PC-3 (cell line): Measurements from ENCODE around the gene PHF24.
A peak's percentile ranks its signal among the peaks of the same experiment; 100 is the strongest.

ENCODE experiments used
- CTCF ChIP-seq: fragments of 300-600 bp; sonication (generic); conservative IDR thresholded peaks from 2 replicates; pipeline ENCODE4 v1.5.1; 2017; ENCODE audit warnings: antibody characterized with exemption, low read depth, mild to moderate bottlenecking, low read length
- EZH2 ChIP-seq: fragments of 300-600 bp; sonication (generic); IDR thresholded peaks from one replicate; pipeline ENCODE4 v1.6.1; 2017; ENCODE audit warnings: antibody characterized with exemption, mild to moderate bottlenecking, low read length; ENCODE audit not compliant: unreplicated experiment
- EZH2phosphoT487 ChIP-seq: fragments of 300-600 bp; sonication (generic); IDR thresholded peaks from 2 replicates; pipeline ENCODE4 v1.6.1; 2018; ENCODE audit warnings: mild to moderate bottlenecking, antibody characterized with exemption, low read length, borderline replicate concordance

- TF ChIP-seq CTCF (peak; percentile 74), EZH2 (no peak), EZH2phosphoT487 (no peak)
These were observed 27.3 kb downstream of the PHF24 start for GRCh38 chr9:34985311-34985899.
